Duodenal mucosa (tissue), 2 donors: ENCODE results near the gene GGA1.

Experiments
- H3K27ac ChIP-seq: one replicate; pipeline ENCODE4 v1.7.0; 2013; ENCODE audit warnings: low read depth, low read length
- H3K27me3 ChIP-seq, 2 donors: one replicate each; pipeline ENCODE4 v1.7.0; 2013; ENCODE audit warnings: low read length in 2 of 2, control low read depth in 1 of 2; ENCODE audit not compliant: insufficient read depth in 2 of 2, control insufficient read depth in 1 of 2
- H3K36me3 ChIP-seq, 2 donors: one replicate each; pipeline ENCODE4 v1.7.0; 2013; ENCODE audit warnings: low read length in 2 of 2, control low read depth in 1 of 2; ENCODE audit not compliant: insufficient read depth in 2 of 2, control insufficient read depth in 1 of 2
- H3K4me1 ChIP-seq, 2 donors: one replicate each; pipeline ENCODE4 v1.7.0; 2013; ENCODE audit warnings: low read length in 2 of 2, control low read depth in 1 of 2; ENCODE audit not compliant: insufficient read depth in 2 of 2, control insufficient read depth in 1 of 2
- H3K4me3 ChIP-seq, 2 donors: one replicate each; pipeline ENCODE4 v1.7.0; 2013; ENCODE audit warnings: low read length in 2 of 2, low read depth in 1 of 2
- H3K9ac ChIP-seq, 2 donors: one replicate each; pipeline ENCODE4 v1.7.0; 2013; ENCODE audit warnings: low read length in 2 of 2, low read depth in 1 of 2
- H3K9me3 ChIP-seq, 2 donors: one replicate each; pipeline ENCODE4 v1.7.0; 2013; ENCODE audit warnings: low read length in 2 of 2, control low read depth in 1 of 2; ENCODE audit not compliant: control insufficient read depth in 1 of 2

Gene GGA1

DNA sequence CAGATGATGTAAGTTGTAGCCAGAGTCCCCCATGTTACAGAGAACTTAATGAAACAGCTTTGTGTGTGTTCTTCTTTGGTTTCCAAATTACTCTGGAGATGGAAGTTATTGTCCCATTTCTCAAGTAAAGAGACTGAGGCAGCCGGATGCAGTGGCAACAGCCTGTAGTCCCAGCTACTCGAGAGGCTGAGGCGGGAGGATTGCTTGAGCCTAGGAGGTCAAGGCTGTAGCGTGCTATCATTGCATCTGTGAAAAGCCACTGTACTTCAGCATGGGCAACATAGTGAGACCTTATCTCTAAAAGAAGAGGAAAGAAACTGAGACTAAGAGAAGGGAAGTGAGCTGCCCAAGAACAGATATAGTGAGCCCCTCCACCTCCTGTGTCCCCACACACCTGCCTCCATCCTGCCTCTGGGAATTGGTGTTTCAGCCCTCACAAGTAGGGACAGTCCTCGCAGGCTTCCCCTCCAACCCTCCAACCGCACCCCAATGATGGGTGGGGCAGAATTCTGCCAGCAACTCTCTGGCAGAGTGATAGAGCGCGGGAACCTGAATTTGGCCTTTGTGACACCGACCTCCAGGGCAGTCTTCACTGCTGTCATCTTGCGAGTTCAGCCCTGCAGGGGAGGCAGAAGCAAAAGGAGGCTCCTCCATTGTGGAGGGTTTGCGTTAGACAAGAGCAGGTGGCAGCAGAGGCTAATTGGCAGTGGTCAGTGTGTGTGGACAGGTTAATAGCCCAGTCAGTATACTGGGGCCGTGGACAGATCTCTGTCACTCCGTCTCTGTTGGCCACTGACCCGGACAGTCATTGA lies 51.5 kb downstream of the GGA1 start:
- Histone ChIP-seq H3K9ac (peak overlapping the region; percentile 77 to 98), H3K36me3 (peaks cover 0 to 6% of the 10 kb centered on the region in 2 donors), H3K27ac (peak overlapping the region; percentile 28), H3K4me1 (peaks cover 39 to 45% of the 10 kb centered on the region in 2 donors), H3K27me3 (no peaks in the 10 kb centered on the region), H3K4me3 (peak overlapping the region; percentile 72 to 90), H3K9me3 (no peaks in the 10 kb centered on the region)

DNA sequence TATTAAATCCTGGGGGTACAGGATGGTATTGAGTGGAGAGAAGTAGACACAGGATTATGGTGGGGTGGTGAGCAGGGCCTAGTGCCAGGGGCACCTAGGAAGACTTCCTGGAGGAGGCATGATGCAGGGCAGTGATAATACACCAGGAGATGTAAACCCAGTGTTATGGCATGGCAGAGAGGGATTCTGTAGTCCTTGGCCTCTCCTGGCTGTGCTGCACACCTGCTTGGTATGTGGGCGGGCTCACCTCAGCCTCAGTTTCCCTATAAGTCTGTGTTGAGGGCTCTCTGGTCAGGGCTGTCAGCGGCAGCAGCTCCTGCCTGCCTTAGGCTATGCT lies 52.0 kb downstream of the GGA1 start:
- peak overlapping the region; percentile 72 for H3K27ac ChIP-seq
- peaks cover 39 to 43% of the 10 kb centered on the region in 2 donors for H3K4me1 ChIP-seq
- no peaks in the 10 kb centered on the region for H3K9me3 ChIP-seq
- no peaks in the 10 kb centered on the region for H3K27me3 ChIP-seq
- H3K4me3 ChIP-seq = peak overlapping the region; percentile 72 to 90
- H3K9ac ChIP-seq = peak overlapping the region; percentile 77 to 98
- H3K36me3 ChIP-seq = peaks cover 3 to 11% of the 10 kb centered on the region in 2 donors

DNA sequence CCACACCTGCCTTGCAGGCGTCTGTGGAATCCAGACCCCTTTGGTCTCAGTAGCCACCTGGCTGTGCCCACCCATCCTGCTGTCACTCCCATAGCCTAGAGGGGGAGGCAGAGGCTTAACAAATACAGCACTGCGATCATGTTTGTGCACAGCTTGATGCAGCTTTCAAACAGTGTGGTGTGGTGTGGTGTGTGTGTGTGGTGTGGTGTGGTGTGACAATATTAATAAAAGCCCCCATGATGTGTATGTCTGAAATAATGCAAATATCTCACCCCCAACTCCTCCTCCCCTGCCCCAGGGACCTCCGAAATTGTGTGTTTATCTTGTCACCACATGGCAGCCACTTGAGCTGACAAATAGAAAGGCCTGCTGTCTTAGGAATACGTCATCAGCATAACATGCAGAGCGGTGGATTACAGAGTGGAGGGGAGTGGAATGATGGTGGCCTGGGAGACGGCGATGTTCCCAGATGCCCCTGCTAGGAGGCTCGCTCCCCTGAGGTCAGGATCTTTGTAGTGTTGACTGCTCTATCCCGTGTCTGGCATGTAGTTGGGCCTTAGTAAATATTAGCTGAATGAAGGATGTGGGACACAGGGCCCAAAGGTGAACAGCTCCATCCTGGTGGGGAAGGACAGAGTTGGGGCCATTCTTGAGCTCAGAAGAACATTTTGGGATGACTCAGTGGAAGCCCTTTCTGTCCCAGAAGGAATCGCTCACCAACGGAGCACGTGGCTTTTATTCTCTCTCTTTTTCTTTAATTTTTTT lies 52.7 kb downstream of the GGA1 start:
- H3K27me3 ChIP-seq = no peaks in the 10 kb centered on the region
- H3K27ac ChIP-seq = peak overlapping the region; percentile 72
- H3K4me1 ChIP-seq = peaks cover 39 to 41% of the 10 kb centered on the region in 2 donors
- H3K9me3 ChIP-seq = no peaks in the 10 kb centered on the region
- H3K36me3 ChIP-seq = peaks cover 8 to 18% of the 10 kb centered on the region in 2 donors
- peak overlapping the region; percentile 77 to 98 for H3K9ac ChIP-seq
- peak overlapping the region; percentile 72 to 90 for H3K4me3 ChIP-seq

DNA sequence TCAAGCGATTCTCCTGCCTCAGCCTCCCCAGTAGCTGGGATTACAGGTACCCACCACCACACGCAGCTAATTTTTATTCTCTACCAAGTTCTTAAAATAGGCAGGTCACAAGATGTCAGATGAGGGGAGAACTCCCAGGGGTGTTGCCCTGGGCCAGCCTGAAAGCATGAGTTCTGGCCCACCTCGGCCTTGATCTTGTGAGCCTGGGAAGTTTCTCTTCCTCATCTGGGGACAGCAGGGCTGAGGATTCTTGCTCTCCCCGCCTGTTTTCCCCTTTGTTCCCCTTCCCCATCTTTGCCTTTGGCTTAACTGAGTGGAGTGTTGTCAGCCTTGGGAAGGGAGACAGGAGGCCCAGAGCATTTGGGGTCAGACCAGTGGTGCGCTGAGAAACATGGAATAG lies 53.4 kb downstream of the GGA1 start:
- Histone ChIP-seq H3K9ac (no peak overlapping the region), H3K4me3 (no peak overlapping the region), H3K27ac (no peak overlapping the region), H3K4me1 (peaks cover 39 to 41% of the 10 kb centered on the region in 2 donors), H3K9me3 (no peaks in the 10 kb centered on the region), H3K36me3 (peaks cover 14 to 25% of the 10 kb centered on the region in 2 donors), H3K27me3 (no peaks in the 10 kb centered on the region)

DNA sequence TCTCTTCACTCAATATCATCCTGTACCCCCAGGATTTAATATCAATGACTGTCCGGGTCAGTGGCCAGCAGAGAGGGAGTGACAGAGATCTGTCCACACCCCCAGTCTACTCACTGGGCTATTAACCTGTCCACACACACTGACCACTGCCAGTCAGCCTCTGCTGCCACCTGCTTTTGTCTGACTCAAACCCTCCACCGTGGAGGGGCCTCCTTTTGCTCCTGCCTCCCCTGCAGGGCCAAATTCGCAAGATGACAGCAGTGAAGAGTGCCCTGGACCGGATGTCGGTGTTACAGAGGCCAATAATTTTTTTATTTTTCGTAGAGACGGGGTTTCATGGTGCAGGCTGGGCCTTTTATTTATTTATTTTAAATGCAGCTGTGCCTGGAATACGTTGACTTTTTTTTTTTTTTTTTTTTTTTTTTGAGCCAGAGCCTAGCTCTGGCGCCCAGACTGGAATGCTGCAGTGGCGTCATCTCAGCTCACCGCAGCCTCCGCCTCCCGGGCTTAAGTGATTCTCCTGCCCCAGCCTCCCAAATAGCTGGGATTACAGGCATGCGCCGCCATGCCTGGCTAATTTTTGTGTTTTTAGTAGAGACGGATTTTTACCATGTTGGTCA lies 55.0 kb downstream of the GGA1 start:
- Histone ChIP-seq H3K36me3 (peaks cover 14 to 30% of the 10 kb centered on the region in 2 donors), H3K27me3 (no peaks in the 10 kb centered on the region), H3K4me1 (peaks cover 31 to 34% of the 10 kb centered on the region in 2 donors), H3K27ac (no peak overlapping the region), H3K9ac (no peak overlapping the region), H3K9me3 (no peaks in the 10 kb centered on the region), H3K4me3 (no peak overlapping the region)

DNA sequence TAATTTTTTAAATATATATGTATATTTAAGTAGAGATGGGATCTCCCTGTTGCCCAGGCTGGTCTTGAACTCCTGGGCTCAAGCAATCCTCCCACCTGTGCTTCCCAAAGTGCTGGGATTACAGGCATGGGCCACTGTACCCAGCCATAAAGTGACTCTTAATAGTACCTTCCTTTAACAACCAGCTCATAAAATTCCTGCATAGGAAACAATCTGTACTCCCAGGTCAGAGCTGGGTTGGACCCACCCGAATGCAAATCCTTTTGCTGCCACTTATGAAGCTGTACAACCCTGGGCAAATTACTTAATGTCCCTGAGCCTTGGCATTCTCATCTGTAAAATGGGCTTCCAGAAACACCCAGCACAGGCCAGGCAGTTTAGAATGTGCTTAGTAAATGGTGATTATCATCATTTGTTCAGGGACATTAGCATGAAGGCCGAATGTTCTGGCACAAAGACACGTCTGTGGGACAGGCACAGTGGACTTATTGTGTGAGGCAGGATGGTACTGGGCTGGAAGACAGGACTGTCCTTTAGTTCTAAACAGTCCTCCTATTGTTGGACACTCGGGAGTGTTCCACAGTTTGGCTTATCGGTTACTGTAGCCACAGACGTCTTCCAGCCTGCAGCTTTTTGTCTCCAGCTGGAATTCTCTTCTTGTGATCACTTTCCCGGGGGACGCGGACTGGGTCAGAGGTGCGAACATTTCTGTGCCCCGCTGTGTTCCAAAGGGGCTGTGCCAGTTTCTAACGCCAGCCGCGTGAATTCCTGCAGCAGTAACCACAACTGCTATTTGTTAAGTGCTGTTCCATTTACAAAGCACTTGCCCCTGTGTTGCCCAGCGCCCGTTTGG lies 55.8 kb downstream of the GGA1 start:
- Histone ChIP-seq H3K36me3 (peaks cover 14 to 30% of the 10 kb centered on the region in 2 donors), H3K27me3 (no peaks in the 10 kb centered on the region), H3K4me3 (no peak overlapping the region), H3K4me1 (peaks cover 26 to 34% of the 10 kb centered on the region in 2 donors), H3K9me3 (no peaks in the 10 kb centered on the region), H3K9ac (no peak overlapping the region), H3K27ac (no peak overlapping the region)

DNA sequence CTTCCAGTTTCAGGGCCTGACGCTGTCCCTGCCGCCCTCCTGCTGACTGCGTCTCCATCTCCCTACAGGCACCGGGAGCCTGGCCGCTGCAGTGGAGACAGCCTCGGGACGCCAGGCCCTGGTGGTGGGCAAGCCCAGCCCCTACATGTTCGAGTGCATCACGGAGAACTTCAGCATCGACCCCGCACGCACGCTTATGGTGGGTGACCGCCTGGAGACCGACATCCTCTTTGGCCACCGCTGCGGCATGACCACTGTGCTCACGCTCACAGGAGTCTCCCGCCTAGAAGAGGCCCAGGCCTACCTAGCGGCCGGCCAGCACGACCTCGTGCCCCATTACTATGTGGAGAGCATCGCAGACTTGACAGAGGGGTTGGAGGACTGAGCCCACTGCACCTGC lies 56.9 kb downstream of the GGA1 start:
- H3K4me3 ChIP-seq = no peak overlapping the region
- H3K27ac ChIP-seq = no peak overlapping the region
- H3K9ac ChIP-seq = no peak overlapping the region
- peaks cover 14 to 30% of the 10 kb centered on the region in 2 donors for H3K36me3 ChIP-seq
- no peaks in the 10 kb centered on the region for H3K27me3 ChIP-seq
- no peaks in the 10 kb centered on the region for H3K9me3 ChIP-seq
- H3K4me1 ChIP-seq = peaks cover 16 to 24% of the 10 kb centered on the region in 2 donors

DNA sequence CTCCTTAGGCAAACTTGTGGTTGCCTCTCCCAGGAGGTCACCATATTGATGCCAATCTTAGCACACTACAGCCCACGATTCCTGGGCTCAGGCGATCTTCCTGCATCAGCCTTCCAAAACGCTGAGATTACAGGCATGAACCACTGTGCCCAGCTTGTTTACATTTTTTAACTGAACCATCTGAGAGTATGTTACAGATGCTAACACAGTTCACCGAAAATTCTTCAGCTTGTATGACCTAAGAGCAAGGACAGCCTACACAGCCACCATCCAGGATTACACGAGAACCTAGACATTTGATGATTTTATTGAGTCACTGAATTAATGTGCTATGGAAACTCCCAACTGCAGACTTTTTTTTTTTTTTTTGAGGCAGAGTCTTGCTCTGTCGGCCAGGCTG lies 61.0 kb downstream of the GGA1 start:
- Histone ChIP-seq H3K9ac (no peak overlapping the region), H3K9me3 (no peaks in the 10 kb centered on the region), H3K36me3 (peaks cover 14 to 27% of the 10 kb centered on the region in 2 donors), H3K4me1 (peaks cover 14 to 17% of the 10 kb centered on the region in 2 donors), H3K27ac (no peak overlapping the region), H3K27me3 (no peaks in the 10 kb centered on the region), H3K4me3 (no peak overlapping the region)

DNA sequence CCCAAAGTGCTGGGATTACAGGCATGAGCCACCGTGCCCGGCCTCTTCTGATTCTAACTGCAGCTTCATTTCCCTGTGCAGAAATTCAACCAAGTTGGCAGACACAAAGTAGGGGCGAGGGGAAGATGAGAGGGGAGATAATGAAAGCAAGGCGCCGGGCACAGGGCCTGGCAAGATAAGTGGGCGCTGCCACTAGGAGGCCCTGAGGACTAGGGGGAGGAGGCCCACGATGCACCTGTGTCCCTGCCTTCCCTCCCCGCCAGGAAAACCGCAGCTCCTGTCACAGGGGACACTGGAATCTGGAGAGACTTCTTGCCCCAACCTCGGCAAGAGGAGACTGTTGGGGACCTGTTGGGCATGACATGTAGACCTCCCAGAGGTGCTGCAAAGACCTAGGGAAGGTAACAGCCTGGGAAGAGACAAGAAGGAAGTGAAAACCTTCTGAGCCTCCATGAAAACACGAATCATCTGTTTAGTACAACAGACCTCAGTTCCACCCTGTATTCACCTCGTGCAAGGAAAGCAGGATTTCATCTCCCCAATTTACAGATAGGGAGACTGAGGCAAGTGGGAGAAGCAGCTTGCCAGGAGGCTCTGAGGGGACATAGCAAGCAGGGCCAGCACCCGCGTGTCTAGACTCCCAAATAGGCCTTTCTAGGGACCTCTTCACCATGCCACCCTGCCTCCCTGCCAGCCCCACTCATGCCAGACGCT lies 63.7 kb downstream of the GGA1 start:
- no peak overlapping the region for H3K4me3 ChIP-seq
- H3K27ac ChIP-seq = no peak overlapping the region
- H3K4me1 ChIP-seq = peaks cover 22 to 31% of the 10 kb centered on the region in 2 donors
- no peak overlapping the region for H3K9ac ChIP-seq
- peaks cover 0 to 1% of the 10 kb centered on the region in 2 donors for H3K36me3 ChIP-seq
- H3K27me3 ChIP-seq = no peaks in the 10 kb centered on the region
- H3K9me3 ChIP-seq = no peaks in the 10 kb centered on the region
